Activated T-helper 1 cell treated with anti-CD3 and anti-CD28 coated beads, Interleukin-12 subunit alpha, Interleukin-12 subunit beta, Interleukin-2, Interleukin-4 antibody, amounts not matched to agents 30 ng/mL and 10 ng/mL and 1 ng/mL, durations not matched to agents 14 hours and 24 hours and 36 hours (primary cell): ENCODE results near the gene GABRG3. TPM values are rescaled to one million over a fixed set of nuclear protein-coding genes. Genes with fewer than 3 reads are reported as not detected.

Experiments used
- DNase-seq: peaks from one replicate; pipeline ENCODE4 v3.0.0; 2021; ENCODE audit warnings: low spot score
- H3K27ac Mint-ChIP-seq: one replicate; pipeline ENCODE4 v1.8.0; 2021; ENCODE audit warnings: mild to moderate bottlenecking, mixed read lengths
- H3K27me3 Mint-ChIP-seq: one replicate; pipeline ENCODE4 v1.8.0; 2022; ENCODE audit warnings: mild to moderate bottlenecking, moderate library complexity, mixed read lengths; ENCODE audit not compliant: insufficient read depth
- H3K36me3 Mint-ChIP-seq: one replicate; pipeline ENCODE4 v1.8.0; 2021; ENCODE audit warnings: low read depth, mixed read lengths
- H3K4me1 Mint-ChIP-seq: one replicate; pipeline ENCODE4 v1.8.0; 2021; ENCODE audit warnings: low read depth, mixed read lengths
- H3K4me3 Mint-ChIP-seq: one replicate; pipeline ENCODE4 v1.8.0; 2021; ENCODE audit warnings: mild to moderate bottlenecking, moderate library complexity, mixed read lengths
- H3K9me3 Mint-ChIP-seq: one replicate; pipeline ENCODE4 v1.8.0; 2021; ENCODE audit warnings: mixed read lengths
- intact Hi-C: fragments of 100-400 bp; cut with micrococcal nuclease; formaldehyde crosslinking; loops from one replicate; pipeline ENCODE4 v1.15.1; 2024
- total RNA-seq: library from RNA; stranded (reverse); gene quantifications from 2 replicates; pipeline ENCODE4 v1.2.3, GENCODE V29; 2022

The GABRG3 gene
- total RNA-seq, 1 donor from 2014 or later: not detected

GRCh38 chr15:27479296-27480140 is 508.5 kb downstream of the GABRG3 start:
- H3K27me3 Mint-ChIP-seq: no peaks in the 10 kb centered on the region
- no peaks in the 10 kb centered on the region for H3K36me3 Mint-ChIP-seq
- peaks cover 14% of the 10 kb centered on the region for H3K9me3 Mint-ChIP-seq
- no peak overlapping the region for H3K27ac Mint-ChIP-seq
- no peak overlapping the region for H3K4me3 Mint-ChIP-seq
- intact Hi-C loops: no loop called here
- no peak for DNase-seq
- H3K4me1 Mint-ChIP-seq: no peaks in the 10 kb centered on the region

GRCh38 chr15:27480141-27480530 is 509.2 kb downstream of the GABRG3 start:
- Mint-ChIP-seq H3K27me3 (no peaks in the 10 kb centered on the region), H3K9me3 (peaks cover 17% of the 10 kb centered on the region), H3K36me3 (no peaks in the 10 kb centered on the region), H3K27ac (no peak overlapping the region), H3K4me3 (no peak overlapping the region), H3K4me1 (no peaks in the 10 kb centered on the region)
- intact Hi-C loops: no loop called here
- no peak for DNase-seq

DNA sequence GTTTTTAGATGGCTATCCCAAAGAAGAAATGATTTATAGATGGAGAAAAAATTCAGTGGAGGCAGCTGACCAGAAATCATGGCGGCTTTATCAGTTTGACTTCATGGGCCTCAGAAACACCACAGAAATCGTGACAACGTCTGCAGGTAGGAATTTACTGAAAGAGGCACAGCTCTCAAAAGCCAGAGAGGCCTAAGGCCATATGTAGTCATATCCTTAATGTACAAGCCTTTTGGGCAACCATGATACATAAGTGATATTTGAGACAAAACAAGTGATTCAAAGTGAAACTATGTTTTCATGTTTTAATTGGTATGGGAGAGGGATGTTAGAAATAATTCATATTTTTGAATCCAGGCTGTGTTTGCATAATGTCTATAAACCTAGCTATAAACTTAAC is 509.7 kb downstream of the GABRG3 start:
- intact Hi-C loops: no loop called here
- Mint-ChIP-seq H3K36me3 (no peaks in the 10 kb centered on the region), H3K4me3 (no peak overlapping the region), H3K4me1 (no peaks in the 10 kb centered on the region), H3K9me3 (peaks cover 19% of the 10 kb centered on the region), H3K27me3 (no peaks in the 10 kb centered on the region), H3K27ac (no peak overlapping the region)
- no peak for DNase-seq

GRCh38 chr15:27481768-27482167 is 510.8 kb downstream of the GABRG3 start:
- no peak overlapping the region for H3K4me3 Mint-ChIP-seq
- H3K9me3 Mint-ChIP-seq: peaks cover 19% of the 10 kb centered on the region
- intact Hi-C loops: no loop called here
- no peaks in the 10 kb centered on the region for H3K4me1 Mint-ChIP-seq
- no peak overlapping the region for H3K27ac Mint-ChIP-seq
- no peaks in the 10 kb centered on the region for H3K27me3 Mint-ChIP-seq
- H3K36me3 Mint-ChIP-seq: no peaks in the 10 kb centered on the region
- no peak for DNase-seq

- H3K4me1 Mint-ChIP-seq: no peaks in the 10 kb centered on the region
- no peak for DNase-seq
- H3K4me3 Mint-ChIP-seq: no peak overlapping the region
- H3K9me3 Mint-ChIP-seq: peaks cover 19% of the 10 kb centered on the region
- no peaks in the 10 kb centered on the region for H3K27me3 Mint-ChIP-seq
- H3K36me3 Mint-ChIP-seq: no peaks in the 10 kb centered on the region
- intact Hi-C loops: no loop called here
- H3K27ac Mint-ChIP-seq: no peak overlapping the region
Observed at GRCh38 chr15:27482287-27482686, 511.3 kb downstream of the GABRG3 start.

DNA sequence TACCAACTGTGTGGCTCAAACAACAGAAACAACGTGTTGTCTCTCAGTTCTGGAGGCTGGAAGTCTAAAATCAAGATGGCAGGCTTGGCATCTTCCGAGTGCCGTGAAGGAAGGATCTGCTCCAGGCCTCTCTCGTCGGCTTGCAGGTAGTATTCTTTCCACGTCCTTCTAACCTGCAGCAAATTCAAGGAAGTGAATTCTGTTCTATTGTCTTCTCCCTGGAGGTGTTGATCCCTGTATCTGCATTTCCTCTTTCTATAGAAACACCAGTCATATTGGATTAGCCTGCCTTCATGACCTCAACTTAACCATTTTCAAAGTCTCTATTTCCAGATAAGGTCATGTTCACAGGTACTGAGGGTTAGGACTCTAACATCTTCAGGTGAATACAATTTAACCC is 512.1 kb downstream of the GABRG3 start:
- no peak for DNase-seq
- H3K4me1 Mint-ChIP-seq: no peaks in the 10 kb centered on the region
- H3K27ac Mint-ChIP-seq: no peak overlapping the region
- H3K9me3 Mint-ChIP-seq: peaks cover 23% of the 10 kb centered on the region
- no peaks in the 10 kb centered on the region for H3K36me3 Mint-ChIP-seq
- no peaks in the 10 kb centered on the region for H3K27me3 Mint-ChIP-seq
- intact Hi-C loops: no loop called here
- H3K4me3 Mint-ChIP-seq: no peak overlapping the region

DNA sequence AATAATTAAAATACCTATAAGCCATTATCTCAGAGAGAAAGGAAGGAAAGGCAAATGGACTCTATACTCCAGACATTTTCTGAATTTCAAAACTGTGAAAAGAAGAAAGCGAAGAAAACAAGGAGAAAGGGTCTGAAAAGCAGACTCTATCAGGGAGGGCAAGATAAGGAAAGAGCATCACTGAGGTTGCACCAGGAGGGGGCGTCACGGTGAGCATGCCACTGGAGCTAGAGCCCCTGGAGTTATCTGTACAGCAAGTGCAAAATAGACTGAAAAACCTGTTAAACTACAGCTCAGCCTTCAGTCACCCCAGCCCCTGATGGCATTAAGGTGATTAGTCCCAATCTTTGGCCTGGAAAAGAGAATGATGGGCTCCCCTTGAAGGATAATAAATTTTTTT is 514.3 kb downstream of the GABRG3 start:
- no peaks in the 10 kb centered on the region for H3K27me3 Mint-ChIP-seq
- H3K4me1 Mint-ChIP-seq: no peaks in the 10 kb centered on the region
- peaks cover 27% of the 10 kb centered on the region for H3K9me3 Mint-ChIP-seq
- no peaks in the 10 kb centered on the region for H3K36me3 Mint-ChIP-seq
- intact Hi-C loops: no loop called here
- no peak overlapping the region for H3K4me3 Mint-ChIP-seq
- no peak overlapping the region for H3K27ac Mint-ChIP-seq
- DNase-seq: no peak

GRCh38 chr15:27486051-27486450 is 515.1 kb downstream of the GABRG3 start:
- intact Hi-C loops: no loop called here
- no peaks in the 10 kb centered on the region for H3K27me3 Mint-ChIP-seq
- H3K4me1 Mint-ChIP-seq: no peaks in the 10 kb centered on the region
- H3K27ac Mint-ChIP-seq: no peak overlapping the region
- H3K4me3 Mint-ChIP-seq: no peak overlapping the region
- H3K9me3 Mint-ChIP-seq: peaks cover 25% of the 10 kb centered on the region
- H3K36me3 Mint-ChIP-seq: no peaks in the 10 kb centered on the region
- DNase-seq: no peak

DNA sequence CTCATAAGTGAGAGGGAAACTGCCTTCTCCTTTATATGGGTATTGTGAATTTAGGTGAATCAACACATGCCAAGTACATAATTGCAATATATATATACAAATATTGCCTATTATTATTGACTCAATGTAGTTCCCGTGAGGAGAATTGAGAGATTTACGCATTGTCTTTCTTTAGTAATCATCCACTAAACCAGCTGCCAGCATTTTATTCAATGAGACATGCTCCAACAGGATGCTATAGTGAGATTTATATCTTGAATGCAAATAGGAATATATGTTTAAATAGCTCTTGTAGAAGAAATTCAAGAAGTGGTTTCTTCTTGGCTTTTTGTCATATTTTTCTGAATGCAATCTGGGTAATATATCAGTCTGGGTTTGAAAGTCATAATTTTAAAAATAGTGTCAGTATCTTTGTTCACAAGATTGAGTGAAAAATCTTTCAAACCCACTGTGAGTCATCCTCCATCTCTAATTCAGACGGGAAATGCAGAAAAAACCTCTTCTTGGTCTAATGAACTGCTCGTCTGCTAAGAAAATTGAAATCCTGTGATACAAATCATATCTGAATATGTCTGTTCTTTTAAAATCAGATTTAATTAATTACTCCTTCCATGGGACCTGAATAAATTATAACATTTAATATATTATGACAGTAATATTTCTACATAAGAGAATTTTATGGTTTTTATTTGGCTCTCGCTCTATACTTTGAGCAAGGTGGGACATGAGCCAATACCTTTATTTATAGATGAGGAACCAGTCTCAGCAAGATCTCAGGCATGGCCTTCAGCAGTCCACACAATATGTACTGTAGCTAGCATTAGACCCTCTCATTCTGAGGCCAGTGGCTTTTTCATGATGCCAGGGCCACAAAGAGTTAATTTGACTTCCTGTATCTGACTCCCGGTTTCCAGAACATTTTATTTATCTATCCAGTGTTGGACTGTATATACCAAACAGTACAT is 516.0 kb downstream of the GABRG3 start:
- Mint-ChIP-seq H3K36me3 (no peaks in the 10 kb centered on the region), H3K9me3 (peaks cover 31% of the 10 kb centered on the region), H3K27me3 (no peaks in the 10 kb centered on the region), H3K27ac (no peak overlapping the region), H3K4me1 (no peaks in the 10 kb centered on the region), H3K4me3 (no peak overlapping the region)
- no peak for DNase-seq
- intact Hi-C loops: no loop called here

DNA sequence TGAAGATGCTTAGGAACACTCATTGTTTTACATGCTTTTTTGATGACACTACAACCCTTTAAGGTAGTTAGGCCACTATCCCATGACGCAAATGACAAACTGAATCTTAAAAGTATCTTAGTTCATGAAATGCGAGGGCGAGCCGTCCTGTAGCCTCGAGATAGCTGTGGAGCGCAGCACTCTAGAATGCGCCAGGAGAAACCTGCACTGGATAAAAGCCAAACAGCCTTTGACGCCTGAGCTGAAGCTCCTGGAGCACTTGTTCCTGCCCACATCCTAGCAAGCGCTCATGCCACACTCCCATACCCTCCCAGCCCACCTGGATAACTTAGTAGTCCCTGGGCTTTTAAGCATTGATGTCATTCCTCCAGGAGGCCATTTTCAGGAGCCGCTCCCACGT is 516.9 kb downstream of the GABRG3 start:
- Mint-ChIP-seq H3K27ac (no peak overlapping the region), H3K36me3 (no peaks in the 10 kb centered on the region), H3K4me3 (no peak overlapping the region), H3K9me3 (peaks cover 31% of the 10 kb centered on the region), H3K27me3 (no peaks in the 10 kb centered on the region), H3K4me1 (no peaks in the 10 kb centered on the region)
- no peak for DNase-seq
- intact Hi-C loops: no loop called here

- intact Hi-C loops: loop anchor here (10.0 kb wide), 1 partner anchor 214 kb away; no protein-coding TSS in a partner anchor
- Mint-ChIP-seq H3K4me3 (no peak overlapping the region), H3K4me1 (no peaks in the 10 kb centered on the region), H3K9me3 (peaks cover 28% of the 10 kb centered on the region), H3K27me3 (no peaks in the 10 kb centered on the region), H3K36me3 (no peaks in the 10 kb centered on the region), H3K27ac (no peak overlapping the region)
- DNase-seq: no peak
Observed at GRCh38 chr15:27490867-27491595, 520.0 kb downstream of the GABRG3 start.

- H3K9me3 Mint-ChIP-seq: peaks cover 28% of the 10 kb centered on the region
- no peaks in the 10 kb centered on the region for H3K36me3 Mint-ChIP-seq
- H3K4me1 Mint-ChIP-seq: no peaks in the 10 kb centered on the region
- H3K27ac Mint-ChIP-seq: no peak overlapping the region
- intact Hi-C loops: loop anchor here (10.0 kb wide), 1 partner anchor 213 kb away; no protein-coding TSS in a partner anchor
- no peak for DNase-seq
- H3K27me3 Mint-ChIP-seq: no peaks in the 10 kb centered on the region
- H3K4me3 Mint-ChIP-seq: no peak overlapping the region
Observed at GRCh38 chr15:27491666-27492621, 521.0 kb downstream of the GABRG3 start.
